C1 segment of cervical spinal cord (tissue), 14 donors: Measurements from ENCODE around the gene MAST4.
A peak's percentile ranks its signal among the peaks of the same experiment; 100 is the strongest.

Experiments used
- DNase-seq, 14 donors: peaks; one replicate each; lab custom pipeline; 2025; lab: John Stamatoyannopoulos, UW

The MAST4 gene

DNA sequence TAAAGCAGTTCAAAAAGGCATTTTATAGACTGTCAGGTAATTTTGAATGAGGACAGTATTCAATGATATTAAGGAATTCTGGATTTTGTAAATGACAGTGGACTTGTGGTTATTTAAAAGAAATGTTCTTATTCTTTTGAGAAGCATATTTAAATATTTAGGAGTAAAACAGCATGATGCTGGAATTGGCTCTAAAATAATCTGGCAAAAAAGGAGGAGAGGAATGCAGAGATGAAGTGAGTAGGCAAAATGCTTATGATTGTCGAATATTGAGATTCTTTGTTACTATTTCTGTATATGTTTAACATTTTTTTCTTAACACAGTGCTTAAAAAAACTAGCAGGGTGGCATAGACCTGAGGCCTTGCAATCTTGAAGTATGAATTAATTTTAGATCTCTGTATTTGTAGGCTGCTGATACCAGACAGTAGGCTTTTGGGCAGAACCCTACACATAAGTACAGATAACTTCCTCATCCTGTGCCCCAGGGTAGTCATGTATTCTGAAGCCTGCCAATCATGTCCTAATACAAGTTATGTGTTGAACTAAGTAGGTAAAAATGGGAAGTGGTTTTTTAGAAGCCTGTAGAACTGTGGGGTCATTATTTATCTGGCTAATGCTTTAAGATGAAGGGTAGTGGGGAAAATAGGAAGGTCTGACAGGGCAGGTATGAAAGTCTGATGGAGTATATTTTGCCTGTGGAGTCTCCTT, 591.0 kb downstream of the MAST4 start:
- DNase-seq, result no peak

DNA sequence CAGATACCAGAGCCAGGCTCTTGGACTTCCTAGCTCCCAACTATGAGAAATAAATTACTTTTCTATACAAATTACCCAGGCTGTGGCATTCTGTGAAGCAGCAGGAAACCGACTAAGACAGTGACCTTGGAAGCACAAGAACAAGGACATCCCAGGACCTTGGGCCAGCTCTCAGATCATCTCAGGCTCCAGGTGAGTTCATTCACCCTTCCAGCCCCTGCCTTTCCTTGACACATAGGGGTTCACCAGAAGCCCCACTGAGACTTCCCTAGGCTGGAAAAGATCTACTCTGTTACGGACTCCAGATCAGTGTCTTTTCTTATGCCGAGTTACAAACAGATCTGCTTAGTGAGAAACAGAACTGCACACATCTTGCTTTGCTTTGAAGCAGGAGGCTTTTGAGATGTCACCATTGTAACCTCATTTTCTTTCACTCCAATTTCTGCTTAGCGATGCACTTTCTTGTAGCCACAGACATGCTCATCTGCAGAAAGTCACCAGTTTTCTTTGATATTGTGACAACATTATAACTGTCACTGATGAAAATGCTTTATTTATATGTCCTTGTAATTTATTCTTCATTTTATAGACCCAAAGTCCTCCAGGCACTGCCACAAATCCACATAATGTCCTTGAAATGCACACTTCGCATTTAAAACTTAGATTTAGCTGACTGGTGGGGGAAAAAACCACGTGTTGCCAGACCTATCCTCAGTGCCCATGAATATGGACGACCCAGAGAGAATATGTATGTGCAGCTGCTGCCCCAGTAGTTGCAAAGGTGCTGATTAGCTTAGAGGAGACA, 592.3 kb downstream of the MAST4 start:
- no peak for DNase-seq

DNA sequence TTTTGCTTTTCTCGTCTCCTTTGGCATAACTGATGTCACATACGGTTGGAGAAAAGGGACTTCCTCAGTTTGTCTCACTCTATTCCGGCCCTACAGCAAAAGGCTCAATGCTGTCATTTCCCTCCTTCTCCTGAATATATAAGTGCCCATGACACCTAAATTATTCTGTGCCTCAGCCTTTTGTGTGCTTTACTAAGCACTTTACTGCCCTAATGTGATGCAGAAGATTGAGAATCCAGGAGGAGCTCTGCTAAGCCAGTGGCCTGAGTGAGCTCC, 592.8 kb downstream of the MAST4 start:
- DNase-seq, result no peak

DNA sequence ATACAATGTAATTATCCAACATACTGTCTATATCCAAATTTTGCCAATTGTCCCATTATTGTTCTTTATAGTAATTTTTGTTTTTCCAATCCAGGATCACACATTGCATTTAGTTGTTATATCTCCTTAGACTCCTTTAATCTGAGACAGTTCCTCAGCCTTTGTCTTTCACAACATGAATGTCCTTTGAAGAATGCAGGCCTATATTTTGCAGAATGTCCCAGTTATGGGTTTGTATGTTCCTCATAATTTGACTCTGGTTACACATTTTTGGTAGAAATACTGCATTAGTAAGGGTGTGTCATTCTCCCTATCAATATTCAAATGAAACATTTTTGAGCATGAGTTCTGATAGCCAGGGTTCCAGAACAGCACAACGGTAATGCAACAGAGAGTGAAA, 593.7 kb downstream of the MAST4 start:
- DNase-seq, result no peak

DNA sequence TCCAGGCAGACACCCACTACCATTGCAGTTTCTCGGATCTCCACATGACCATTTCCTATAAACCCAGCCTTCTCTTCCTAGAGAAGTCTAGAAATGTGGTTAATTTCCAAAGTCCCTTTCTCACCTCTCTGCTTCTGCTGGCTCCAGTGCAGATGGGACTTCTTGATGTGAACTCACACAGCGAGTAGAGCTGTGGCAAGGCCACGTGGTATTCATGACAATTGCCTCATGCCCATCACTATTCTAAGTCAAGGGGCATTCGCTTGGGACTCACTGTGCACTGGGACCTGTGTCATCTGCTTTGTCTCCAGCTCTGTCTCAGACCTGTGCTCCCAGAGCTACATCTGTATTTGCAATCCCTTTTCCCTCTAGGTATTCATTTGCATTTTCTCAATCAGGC, 594.2 kb downstream of the MAST4 start:
- no peak for DNase-seq

DNA sequence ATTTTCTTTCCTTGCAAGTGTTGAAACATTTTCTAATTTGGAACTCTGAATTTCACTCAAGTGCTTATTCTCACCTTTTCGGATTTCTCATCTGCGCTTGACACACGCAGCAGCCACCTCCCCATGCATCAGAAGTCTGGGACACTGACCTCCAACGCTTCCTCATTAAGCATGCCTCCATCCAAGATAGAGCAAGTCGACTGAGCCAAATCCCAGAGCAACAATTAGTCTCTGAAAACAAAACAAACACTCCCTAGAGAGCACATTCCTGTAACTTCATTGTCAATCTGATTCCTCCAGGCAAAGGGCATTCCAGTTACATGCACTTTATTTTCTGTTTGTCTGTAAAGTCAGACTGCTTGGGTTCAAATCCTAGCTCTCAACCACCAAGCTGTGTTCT, 594.7 kb downstream of the MAST4 start:
- DNase-seq, result no peak

DNA sequence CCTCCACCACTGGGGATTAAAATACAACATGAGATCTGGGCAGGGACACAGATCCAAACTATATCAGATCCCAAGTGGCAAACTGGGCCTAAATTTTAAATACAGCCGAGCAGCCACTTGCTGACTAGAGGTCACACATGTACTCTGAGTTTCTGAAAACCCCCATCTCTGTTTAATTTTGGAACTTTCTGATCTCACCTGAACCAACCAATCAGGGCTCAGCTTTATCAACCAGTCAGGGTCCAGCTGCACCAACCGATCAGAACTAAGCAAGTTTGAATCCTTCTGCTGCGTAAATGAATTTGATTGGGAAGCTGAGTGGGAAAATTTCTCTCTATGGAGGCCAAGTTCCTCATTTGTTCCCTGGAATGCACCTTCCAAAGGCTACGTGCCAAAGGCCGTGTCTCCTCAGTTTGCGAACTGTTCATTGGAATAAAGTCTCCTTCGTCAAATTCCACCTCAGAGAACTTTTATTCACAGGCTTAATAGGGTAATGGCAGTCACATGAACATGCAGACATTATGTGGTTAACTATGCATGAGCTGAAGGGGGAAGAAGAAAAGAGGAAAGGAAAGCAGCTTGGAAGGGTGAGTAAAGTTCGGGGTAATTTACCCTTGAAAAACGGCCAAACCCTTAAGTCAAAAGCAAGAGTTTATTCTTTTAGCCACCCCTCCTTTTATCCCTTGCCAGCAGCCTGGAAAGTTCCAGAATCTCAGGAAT, 596.7 kb downstream of the MAST4 start:
- DNase-seq, result no peak

DNA sequence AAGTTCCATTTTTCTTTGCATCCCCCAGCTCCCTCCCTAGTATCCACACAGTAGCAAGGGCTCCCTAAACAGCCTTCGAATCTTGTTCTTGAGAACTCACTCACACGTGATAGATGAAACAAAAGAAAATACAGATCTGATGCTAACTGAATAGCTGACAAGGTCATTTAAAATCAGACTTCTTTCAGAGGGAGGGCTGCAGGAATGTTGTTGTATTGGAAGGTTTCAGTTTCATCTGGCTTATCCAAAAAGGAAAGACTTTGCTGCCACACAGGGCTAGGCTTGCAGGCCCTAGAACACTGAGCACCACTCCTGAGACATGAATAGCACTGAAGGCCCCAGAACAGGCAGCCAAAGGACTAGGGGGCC, 597.2 kb downstream of the MAST4 start:
- DNase-seq, result peak in 1 of 14 donors; percentile 28

DNA sequence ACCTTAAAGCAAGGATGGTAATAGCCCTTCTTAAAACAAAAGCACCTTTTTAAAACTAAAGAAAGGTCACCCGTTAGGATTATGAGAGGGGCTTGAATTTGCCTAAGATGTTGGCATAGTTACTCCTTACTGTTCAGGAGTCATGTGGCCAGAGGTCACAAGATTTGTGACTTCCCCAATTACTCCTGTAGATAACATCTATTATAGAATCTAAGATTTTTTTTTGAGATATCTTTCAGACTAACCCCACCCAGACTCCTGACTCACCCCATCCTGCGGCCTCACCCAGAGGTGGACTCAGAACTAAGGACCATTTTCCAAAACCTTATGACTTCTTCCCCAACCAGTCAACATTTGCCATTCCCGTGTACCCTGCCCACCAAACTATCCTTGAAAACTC, 598.0 kb downstream of the MAST4 start:
- DNase-seq, result no peak

DNA sequence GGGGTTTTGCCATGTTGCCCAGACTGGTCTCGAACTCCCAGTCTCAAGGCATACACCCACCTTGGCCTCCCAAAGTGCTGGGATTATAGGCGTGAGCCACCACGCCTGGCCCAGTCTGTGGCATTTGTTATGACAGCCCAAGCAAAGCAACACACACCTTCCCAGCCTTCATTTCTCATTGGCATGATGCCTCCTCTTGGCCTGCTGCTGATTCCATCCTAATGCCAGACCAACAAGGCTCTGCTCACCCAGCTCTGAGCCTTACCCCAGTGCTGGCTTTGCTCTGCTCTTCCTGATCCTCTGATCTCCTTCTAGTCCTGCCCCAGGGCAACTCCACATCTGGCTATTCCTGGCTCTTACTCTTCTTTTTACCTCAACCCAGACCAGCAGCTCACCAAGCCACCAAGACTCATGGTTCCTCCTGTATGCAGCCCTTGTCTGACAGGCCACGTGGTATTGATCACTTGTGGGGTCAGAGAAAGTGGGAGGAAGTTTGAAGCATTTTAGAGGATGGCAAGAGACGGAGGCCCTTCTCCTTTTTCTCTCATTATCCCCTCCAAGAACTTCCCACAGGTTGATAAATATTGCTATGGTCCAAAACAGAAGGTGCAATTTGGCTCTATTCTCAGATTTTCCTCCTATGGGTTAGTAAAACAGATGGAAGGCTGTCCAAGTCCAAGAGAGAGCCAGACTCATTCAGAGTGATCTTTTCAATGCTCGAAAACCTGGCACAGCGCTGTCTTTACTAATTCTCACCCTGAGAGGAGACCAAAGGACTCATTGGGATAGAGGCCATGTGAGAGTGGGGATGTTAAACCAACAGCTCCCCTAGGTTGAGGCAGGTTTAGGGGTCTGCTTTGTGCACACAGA, 599.4 kb downstream of the MAST4 start:
- DNase-seq, result peak in 3 of 14 donors; percentile 15 to 94 (median 22)

DNA sequence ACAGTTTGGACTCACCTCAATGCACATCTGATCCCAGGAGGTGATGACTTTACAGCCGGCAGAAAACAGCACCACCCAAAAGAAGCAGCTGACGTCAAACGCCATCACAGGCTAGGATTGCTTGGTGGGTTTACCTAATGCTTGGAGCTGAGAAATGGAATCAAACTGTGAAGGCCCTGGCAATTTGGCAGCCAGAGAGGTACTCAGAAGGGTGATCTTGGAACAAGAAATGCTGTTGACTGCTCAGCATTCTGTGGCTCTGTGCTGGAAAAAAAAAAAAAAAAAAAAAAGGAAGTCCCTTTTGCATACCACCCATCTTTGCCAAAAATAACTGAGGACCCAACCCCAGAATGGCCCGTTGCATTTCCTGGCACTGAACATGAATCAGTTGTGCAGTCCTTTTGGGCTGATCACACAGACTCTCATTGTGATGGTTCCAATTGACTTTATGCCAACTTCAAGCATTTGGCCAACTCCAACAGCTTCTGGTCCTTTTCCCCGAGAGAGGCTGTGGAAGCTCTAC, 600.4 kb downstream of the MAST4 start, which contains the start of gene CD180:
TSS of gene CD180 (minus strand) at position 263 of the 523 bp plus-strand sequence. CDS start at position 105, 158 bp downstream.
- peak in 12 of 14 donors; percentile 17 to 87 (median 65) for DNase-seq

DNA sequence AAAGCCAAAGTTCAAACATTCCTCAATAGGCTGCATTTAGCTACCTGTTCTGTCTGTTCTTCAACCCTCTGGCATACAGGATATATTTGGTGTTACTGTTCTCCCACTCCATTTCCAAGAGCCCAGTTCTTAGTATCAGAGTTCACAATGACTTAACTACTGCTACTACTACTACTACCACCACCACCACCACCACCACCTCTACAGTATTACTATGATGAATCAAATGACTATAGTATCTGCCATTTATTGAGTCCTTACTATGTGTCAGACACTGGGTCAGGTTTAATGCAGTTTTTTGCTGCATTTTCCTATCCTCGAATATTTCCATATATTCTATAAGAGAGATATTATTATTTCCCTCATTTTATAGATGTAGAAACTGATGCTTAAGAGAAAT, 601.3 kb downstream of the MAST4 start:
- DNase-seq, result no peak

DNA sequence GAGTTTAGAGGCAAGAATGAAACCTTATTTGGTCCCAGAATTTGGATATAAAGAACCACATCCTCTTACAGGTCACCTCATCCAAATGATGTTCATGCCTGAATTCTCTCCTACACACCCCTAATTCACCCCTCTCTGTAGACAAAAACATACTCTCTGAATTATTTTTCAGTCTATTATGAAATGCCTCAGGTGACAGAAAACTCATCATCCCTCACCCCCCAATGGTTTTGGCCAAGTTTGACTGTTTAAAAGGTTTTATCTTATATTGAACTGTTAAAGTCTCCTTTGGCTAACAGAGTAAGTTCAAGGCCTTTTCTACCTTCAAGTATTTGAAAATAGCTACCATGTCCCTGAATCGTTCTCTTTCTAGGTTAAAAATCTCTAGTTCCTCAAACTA, 602.7 kb downstream of the MAST4 start:
- no peak for DNase-seq

DNA sequence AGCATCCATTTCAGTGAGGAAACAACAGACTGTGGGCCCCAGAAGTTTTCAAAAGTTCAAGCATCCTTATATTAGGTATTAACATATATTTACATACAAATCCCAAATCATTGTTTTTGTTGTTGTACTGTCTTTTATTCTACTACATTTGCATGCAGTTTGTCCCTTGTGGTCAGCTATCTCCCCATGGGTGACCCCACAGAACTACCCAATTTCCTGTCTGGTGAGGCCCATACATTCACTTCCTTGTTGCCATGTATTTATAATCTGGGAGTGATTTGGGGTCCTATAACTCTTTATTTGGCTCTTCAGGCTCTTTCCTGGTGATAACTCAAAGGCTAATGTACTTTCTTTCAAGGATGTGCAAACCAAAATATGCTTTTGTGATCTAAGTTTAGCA, 603.7 kb downstream of the MAST4 start:
- DNase-seq, result no peak

DNA sequence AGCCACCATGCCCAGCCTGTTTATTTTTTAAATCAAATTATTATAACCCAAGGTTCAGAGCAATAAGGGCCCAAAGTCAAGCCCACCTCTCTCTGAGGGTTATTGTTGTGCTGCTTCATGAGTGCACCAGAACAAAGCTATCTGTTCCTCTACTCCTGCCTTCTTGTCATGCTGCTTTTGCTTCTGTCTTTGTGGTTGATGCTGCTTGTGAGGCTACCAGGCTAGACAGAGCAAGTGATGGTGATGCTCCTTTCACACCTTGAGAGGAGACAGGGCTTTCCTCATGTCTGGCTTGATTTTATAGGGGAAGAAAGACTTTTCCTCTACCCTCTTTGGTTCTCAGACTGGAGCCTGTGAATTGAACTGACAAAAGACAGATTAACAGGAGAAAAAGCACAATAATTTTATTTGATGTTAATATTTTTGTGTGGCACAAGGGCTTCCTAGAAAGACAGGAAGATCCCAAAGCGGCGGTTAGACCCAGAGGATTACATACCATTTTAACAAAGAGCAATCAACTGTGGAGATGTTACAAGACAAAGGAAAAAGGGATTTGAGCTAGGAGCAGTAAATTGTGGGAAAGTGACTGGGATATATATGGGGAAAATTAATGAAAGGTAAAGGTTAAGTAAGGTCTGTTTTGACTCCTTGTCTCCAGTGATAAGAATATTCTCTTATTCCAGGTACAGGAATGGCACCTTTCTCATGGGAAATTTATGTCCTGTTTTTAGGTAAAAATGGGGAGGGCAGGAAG, 604.8 kb downstream of the MAST4 start:
- DNase-seq, result no peak

DNA sequence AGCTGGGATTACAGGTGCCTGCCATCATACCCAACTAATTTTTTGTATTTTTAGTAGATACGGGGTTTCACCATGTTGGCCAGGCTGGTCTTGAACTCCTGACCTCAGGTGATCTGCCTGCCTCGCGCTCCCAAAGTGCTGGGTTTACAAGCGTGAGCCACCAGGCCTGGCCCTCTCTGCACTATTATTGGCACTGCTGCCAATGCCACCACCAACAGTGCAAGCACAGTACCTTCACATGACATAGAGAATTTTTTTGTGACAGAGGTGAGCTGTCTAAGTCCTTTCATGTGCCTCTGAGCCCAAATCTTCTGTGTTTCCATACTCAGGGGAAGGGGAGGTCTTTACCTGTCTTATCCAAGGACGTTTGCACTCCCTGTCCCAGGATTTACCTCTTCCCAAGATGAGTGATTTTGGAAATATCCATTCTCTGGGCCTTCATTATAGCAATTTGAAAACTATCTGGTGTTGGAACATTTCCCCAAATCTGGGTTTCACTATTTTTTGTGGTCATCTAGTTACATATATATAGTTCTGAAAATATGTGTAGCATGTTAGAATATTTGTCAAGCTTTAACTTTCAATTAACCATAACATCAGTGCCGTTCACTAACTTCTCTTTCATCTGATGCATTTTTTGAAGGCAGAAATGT, 605.8 kb downstream of the MAST4 start:
- DNase-seq, result no peak

DNA sequence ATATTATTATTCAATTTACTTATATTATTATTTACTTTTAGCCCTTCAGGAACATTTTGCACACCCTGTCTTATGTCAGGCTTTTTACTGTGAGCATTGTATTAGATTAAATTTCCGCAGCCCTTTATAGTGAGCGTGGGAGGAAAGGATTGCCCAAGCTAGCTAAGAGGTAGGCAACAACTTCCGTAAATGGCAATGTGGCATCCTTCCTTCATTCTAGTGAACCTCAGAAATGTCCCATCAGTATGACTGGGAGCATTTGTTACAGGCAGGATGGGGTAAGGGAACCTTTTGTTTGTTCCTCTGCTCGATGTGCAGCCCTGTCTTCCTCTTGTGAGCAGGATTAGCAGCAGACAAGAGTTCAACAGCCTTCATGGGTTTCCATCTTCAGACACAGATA, 606.6 kb downstream of the MAST4 start:
- DNase-seq, result no peak

DNA sequence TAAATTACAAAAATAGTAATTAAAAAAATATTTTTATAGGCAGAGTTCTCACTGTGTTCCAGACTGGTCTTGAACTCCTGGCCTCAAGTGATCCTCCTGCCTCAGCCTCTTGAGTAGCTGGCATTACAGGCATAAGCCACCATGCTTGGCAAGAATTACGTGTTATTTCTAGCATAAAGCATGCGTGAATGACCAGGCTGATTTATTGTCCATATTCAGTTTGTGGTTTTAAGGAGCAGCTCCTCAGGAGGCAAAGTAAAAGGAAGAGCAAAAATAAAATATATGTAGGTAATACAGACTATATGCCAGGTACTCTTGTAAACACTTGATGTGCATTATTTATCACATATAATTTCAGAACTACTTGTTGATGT, 607.5 kb downstream of the MAST4 start:
- DNase-seq, result no peak

DNA sequence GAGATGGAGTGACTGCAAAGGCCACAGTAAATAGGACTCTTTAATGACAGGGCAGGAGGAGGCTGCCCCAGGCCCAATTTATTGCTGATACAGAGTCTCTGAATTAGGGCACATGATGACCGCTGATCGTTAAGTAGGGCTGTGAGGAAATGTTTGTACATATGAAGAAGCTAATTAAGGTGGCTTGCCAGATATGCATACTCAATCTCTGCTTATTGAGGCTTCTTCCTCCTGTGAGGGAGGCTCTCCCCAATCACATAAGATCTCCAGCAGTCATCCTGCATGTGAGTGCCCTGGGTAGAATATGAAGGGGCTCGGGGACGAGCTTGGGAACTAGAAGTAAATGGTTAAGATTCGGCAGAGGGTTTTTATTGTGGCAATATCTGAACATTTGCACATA, 608.6 kb downstream of the MAST4 start:
- no peak for DNase-seq

DNA sequence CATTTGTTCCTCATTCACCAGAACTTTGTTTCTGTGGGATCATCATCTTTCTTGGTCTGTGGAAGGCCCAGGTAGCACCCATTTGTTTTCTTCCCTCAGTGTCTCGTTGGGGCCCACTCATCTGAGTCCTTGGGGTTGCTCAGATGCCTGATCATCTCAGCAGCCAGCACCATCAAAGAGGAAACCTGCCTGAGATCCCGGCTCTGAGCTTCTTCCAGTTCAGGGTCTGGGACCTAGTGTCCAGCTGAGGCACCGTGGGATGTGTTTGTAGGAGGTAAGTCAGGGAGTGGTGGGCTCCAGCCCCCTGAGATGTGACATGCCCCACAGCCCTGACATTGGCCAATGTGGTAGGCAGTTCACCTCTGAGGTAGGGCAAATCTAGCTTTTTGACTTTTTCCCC, 609.8 kb downstream of the MAST4 start:
- DNase-seq, result no peak
